Islet precursor cell (in vitro differentiated cells): ENCODE results near the gene CBFA2T3.
"Not testable (repeated sequence)": the region's sequence is repeated elsewhere in the genome, so short reads cannot be mapped to it uniquely, and the experiment has no call there.

Experiments used
- DNase-seq: peaks from one replicate; pipeline ENCODE4 v3.0.0-alpha.2; 2018

CBFA2T3 gene

DNA sequence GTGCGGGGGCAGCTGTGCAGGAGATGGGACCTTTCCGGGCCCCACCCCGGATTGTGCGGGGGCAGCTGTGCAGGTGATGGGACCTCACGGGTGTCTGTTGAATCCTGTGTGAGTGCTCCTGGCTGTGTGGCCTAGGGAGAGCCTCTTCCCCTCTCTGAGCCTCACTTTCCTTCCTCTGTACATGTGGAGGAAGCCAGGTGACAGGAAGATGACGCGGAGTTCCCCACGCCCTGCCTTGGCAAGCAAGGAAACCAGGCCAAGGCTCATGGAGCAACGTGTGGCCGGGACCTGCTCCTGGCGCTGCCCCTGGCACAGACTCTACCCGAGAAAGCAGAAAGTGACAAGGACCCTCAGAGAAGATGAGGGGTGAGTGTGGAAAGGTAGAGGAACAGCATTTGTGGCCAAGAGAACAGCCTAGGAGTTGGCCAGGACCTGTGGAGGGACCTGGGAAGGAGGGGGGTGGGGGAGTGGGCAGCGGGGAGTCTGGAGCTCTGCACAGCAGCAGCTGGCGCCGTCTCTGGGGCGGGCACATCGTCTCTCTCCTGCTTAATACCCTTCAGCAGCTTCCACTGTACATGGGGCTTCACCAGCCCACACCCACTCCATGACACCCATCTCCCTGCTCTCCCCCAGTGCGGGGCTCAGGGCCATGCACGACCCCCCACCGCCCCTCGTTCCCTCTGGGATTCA lies 72.2 kb downstream of the CBFA2T3 start:
- no peak for DNase-seq

DNA sequence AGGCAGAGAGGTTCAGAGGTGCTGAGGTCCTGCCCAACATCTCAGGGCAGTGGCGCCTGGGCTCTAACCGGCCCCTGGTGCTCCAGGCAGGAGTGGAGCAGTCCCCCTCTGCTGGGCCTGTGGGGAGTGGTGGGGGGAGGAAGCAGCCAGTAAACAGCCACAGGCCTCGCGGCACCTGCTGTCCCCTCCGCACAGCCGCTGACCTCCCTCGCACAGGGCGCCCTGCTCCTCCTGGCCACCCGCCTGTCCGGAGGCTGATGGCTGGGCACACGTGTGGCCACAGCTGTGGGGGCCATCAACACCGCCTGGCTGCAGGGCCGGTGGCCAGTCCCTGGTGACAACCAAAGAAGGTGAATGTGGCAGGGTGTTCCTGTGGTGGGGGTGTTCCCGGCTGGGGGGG lies 73.7 kb downstream of the CBFA2T3 start:
- no peak for DNase-seq

DNA sequence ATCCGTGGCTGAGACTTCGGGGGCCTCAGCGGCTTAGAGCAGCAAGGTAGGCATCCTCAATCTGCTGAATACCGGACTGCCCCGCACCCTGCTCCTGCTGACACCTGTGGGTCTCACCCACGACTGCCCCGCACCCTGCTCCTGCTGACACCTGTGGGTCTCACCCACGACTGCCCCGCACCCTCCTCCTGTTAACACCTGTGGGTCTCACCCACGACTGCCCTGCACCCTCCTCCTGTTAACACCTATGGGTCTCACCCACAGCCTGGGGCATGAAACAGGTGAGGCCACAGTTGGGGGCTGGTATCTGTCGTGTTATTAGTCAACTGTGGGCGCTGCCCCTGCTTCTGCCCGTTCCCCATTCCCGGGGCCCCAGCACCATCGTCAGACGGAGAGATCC lies 74.3 kb downstream of the CBFA2T3 start:
- DNase-seq, result no peak

DNA sequence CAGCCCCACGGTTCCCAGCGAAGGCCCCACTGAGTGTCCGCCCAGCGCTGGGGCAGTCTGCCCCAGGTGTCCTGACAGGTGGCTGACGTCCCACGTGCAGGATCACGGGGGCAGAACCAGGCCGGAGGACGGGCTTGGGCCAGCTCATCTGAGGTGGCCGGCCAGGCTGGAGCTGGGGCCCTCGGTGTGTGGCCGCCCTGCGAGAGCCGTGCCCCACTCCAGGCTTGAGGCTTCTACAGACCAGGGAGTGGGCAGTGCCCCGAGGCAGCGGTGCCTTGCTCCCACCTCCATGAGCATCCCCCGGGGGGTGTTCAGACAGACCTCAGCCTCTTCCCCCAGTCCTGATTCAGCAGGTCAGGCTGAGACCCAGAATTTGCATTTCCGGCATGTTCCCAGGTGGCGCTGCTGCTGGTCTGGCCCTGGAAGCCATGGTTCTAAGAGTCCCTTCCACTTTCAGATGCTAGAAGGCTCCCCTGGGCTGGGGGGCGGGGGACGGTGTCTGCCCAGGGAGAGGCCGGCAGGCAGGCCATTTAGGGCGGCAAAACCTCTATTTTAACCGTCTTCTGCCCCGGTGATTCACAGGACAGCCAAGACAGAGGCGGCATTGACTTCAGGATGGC lies 75.2 kb downstream of the CBFA2T3 start:
- no peak for DNase-seq

DNA sequence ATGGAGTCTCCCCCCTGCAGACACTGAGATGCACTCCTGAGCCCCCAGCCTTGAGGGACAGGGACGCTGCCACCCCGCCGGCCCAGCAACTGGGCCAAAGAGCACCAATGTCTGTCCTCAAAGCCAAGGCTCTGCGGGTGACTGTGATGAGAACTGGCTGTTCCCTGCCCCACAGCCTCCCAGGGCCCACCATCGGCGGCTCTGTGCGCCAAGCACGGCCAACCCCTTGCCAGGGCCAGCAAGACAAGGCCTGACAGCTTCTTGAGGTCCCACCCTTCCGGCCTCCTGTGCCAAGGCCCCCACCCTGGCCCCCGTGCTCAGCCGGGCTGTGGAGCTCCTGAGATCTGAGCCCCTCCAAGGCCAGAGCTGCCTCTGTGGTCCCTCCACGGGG lies 76.3 kb downstream of the CBFA2T3 start:
- DNase-seq, result no peak

DNA sequence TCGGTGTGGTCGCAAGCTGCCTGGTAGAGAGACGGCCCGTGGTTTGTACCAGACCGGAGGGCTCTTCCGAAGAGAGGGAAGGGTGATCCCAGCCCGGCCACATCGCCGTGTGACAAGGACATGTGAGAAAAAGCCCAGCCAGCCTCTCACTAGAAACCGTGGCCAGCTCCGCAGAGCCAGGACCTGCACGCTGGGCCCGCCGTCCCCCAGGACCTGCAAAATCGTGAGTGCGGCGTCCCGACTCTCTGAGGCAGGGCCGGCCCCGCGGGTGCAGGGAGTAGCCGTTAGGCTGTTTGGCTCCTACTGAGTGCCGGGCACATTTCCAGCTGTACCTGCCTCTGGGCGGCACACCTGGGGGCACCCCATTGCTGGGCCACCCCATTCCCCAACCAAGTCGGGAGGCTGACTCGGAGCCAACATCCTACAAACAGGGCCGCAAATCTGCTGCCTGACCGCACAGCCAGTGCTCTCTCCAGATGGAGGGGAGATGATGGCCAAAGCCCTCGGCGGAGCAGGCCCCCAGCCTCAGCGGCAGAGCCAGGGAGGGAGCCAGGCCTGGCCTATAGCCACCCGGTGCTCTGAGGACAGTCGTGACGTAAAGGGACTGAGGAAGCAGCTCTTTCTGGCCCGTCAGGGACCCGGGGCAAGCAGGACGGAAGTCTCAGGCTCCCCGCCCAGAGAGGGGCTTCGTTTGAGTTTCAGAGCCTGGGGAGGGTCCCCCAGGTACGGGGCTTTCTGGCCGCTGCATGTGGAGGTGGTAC lies 76.9 kb downstream of the CBFA2T3 start:
- no peak for DNase-seq

DNA sequence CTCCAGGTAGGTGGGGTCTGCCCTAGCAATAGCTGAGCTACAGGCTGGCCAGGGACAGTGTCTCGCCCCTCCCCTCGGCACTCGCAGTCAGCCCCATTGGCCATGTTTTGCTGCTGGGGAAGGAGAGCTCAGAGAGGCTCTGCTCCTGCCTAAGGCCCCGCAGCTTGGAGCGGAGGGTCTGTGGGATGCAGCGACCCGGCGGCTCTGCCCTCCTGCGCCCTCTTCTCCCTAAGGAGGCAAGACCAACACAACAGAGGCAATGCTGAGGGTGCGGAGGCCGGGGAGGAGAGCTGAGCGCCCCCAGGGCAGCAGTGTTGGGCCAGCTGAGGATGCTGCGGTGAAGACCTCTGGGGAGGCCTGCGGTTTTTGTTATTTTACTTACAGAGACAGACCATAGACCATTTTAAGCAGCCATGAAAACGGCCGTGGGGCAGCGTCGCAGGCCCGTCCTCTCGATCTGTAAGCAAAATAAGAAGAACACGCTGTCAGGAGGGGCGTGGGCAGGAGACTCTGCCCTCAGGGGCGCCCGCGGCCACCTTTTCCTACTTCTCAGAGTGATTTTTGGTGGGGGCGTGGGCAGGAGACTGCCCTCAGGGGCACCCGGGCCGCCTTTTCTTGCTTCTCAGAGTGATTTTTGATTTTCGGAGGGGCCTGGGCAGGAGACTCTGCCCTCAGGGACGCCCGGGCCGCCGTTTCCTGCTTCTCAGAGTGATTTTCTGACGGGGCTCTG lies 79.1 kb downstream of the CBFA2T3 start:
- DNase-seq, result no peak

DNA sequence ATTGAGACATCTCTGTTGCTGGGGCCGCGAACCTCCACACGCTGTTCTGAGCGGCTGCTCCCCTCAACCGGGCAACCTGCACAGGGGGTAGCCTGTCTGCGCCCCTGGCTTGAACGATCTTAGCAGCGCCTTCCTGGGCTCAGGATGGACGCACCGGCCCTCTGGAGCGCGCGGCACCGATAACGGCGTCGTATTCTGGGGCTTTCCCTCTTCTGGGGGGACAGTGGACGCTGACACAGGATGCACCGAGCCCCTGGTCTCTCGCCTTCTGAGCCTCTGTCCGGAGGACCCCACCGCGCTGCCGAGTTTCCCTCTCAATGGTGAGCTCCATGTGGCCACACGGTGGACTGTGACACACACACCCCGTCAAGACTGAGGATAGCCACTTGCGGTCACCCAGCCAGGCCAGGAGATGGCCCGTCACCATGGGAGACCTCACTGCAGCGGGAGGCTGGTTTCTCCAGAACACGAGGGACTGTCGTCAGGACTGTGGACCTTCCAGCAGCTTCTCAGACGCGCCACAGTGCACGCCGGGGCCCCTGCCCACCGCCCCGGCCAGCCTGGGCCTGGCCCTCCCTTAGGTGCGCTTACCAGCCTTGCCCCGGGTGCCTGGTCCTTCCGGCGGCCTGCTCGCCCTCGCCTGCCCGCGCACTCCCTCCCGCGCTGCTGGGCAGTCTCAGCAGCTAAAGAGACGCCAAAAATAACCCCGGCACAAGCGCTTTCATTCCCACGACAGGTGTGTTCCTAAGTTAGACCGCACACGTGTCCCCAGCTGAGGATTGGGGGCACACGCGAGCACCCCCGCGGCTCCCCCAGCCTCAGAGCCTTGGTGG lies 80.6 kb downstream of the CBFA2T3 start:
- no peak for DNase-seq

DNA sequence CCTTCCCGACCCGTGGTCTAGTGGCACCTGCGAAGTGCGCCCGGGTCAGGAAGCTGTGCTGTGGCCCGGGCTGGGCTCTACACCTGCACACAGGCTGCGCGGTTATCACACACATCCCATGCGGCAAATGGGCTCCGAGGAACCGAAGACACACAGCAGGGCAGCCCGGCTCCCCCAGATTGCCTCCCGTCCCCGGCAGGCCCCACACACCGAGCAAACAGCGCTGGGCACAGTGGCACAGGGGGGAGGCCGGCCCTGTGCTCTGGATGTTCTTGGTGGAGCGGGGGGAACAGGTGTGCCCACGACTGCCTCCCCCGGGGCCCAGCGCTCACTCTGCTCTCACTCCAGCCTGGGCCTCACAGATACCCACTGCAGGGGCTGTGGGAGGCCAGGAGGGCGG lies 81.7 kb downstream of the CBFA2T3 start:
- DNase-seq, result no peak

DNA sequence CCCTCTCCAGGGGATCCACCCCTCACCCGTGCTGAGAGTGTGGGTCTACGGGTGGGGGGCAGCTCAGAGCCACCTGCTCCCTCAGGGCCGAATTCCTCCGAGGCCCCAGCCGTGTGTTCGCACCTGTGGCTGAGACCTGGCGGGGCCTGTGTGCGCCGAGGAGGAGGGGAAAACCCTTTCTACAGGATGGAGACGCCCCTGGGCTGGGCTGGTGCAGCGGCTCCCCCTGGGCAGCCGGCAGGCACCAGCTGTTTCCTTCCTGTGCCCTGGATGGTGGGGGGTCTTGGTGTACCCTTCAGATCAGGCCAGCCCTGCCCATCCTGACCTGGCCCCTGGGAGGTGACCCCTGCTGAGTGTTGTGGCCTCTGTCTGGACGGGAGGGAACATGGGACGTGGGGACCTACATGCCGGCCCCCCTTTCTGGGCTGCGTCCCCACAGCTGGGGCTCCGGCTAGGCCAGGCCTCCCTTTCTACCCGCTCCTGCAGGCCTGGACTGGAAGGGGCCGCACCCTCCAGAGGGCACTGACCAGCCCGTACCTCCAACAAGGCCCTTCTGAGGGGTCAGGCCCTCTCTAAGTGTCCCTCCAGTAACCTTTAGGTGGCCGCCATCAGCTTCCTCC lies 82.2 kb downstream of the CBFA2T3 start:
- DNase-seq, result no peak

DNA sequence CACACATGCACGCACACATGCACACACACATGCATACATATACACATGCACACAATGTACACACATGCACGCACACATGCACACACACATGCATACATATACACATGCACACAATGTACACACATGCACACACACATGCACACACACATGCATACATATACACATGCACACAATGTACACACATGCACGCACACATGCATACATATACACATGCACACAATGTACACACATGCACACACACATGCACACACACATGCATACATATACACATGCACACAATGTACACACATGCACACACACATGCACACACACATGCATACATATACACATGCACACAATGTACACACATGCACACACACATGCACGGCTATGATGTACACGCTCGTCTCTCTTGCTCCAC lies 82.7 kb downstream of the CBFA2T3 start:
- not testable (repeated sequence) for DNase-seq

DNA sequence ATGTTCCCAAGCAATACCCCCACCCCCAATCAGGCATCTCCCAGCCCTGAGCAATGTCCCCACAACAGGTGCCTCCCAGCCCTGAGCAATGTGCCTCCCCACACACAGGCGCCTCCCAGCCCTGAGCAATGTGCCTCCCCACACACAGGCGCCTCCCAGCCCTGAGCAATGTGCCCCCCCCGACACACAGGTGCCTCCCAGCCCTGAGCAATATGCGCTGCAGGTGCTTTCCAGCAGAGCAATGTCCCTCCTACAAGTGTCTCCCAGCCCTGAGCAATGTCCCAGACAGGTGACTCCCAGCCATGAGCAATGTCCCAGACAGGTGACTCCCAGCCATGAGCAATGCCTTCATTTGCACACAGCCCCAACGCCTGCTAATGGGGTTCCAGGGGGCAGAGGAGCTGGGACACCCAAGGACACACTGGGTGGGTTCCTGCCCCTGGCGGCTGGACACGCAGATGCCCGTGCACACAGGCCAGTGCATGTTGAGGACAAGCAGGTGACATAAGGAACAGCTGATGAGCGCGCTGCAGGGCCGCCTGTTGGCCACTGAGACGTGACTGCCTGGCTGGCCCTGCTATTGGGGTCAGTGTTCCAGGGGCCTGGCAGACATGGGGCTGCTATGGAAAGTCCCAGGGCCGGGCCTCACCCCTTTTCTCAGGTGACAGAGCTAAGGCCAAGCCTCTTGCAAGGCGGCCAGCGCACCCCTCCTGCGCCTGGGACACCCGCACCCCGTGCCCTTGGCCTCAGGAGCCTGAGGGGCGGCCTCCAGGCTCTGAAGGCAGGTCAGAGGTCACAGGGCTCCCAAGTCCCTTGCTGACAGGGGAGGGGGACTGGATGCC lies 83.7 kb downstream of the CBFA2T3 start:
- no peak for DNase-seq

DNA sequence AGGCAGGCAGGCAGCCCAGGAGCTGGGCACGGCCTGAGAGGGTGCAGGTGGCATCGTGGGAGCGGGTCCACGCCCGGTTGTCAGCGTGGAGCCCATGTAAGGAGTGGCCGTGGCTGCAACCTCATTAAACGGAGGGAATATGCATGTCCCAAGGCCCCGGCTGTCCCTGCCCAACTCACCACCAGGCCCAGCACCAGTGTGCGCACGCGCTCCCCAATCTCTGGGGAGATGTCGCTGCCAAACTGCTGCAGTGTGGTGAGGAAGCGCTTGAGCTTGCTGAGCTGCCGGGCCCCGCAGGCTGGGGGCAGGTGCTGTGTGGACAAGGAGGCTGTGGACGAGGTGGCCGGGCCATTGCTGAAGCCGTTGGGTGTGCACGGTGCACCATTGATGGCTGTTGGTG lies 84.9 kb downstream of the CBFA2T3 start:
- DNase-seq, result no peak

DNA sequence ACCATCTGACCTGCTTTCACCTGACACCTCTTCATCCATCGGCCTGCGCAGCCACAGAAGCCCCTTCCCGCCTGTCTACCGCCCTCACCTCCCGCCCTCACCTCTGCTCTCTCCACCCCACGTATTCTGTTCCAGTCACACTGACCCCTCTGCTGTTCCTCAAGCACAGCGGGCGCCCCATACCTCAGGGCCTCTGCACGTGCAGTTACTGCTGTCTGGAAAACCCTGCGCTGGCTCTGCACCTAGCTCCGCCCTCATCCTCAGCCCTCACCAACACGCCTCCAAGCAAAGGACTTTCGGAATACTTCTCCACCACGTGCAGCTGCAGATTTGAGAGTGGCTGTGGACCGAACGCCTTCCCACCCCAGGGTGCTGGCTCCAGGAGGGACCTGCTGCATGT lies 85.9 kb downstream of the CBFA2T3 start:
- no peak for DNase-seq

DNA sequence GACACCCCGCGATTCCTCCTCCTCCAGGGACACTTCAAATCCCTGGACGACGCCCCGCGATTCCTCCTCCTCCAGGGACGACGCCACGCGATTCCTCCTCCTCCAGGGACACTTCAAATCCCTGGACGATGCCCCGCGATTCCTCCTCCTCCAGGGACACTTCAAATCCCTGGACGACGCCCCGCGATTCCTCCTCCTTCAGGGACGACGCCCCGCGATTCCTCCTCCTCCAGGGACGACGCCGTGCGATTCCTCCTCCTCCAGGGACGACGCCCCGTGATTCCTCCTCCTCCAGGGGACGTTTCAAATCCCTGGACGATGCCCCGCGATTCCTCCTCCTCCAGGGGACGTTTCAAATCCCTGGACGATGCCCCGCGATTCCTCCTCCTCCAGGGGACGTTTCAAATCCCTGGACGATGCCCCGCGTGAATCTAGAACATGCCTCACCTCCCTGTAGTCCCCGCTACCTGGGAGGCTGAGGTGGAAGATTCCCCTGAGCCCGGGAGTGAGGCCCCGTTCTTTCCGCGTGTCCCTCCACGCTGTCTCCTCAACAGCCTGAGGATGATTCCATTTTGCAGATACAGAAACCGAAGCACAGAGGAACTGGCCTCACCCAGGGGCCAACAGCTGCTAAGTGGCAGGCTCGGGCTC lies 87.2 kb downstream of the CBFA2T3 start:
- DNase-seq, result not testable (repeated sequence)

DNA sequence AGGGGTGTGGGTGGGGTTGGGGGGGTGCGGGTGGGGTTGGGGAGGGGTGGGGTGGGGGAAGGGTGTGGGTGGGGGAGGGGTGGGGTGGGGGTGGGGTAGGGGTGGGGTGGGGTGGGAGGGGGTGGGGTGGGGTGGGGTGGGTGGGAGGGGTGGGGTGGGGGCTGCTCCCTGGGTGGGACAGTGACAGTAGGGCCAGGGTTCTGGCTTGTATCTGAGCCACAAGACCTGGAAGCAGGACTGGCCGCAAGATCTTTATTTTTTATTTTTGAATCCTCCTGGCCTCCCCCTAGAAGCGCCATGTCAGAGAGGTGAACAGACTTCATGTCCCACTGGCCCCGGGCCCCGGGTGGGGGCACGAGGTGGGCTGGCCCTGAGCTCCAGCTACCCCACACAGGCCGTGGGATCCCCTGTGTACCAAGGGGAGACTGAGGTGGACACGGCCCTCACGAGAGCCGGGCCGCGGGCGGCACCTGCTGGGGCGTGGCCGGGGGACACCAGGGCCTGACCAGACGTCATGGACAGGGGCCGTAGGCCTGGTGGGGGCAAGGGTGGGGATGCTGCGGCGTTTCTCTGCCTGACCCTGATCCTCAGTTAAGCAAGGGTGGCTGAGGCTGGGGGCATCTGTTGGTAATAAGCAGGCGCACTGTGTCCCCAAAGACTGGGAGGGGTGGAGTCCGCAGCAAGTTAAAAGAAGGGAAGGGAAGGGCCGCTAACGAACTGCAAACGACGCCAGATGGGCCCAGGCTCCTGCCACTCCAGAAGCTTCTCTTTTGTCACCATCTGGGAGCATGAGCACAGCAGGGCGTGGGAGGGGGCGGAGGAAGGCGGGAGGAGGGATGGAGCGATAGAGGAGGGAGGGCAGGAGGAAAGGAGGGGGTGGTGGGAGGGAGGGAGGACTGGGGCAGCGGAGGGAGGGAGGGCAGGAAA lies 88.3 kb downstream of the CBFA2T3 start:
- no peak for DNase-seq

DNA sequence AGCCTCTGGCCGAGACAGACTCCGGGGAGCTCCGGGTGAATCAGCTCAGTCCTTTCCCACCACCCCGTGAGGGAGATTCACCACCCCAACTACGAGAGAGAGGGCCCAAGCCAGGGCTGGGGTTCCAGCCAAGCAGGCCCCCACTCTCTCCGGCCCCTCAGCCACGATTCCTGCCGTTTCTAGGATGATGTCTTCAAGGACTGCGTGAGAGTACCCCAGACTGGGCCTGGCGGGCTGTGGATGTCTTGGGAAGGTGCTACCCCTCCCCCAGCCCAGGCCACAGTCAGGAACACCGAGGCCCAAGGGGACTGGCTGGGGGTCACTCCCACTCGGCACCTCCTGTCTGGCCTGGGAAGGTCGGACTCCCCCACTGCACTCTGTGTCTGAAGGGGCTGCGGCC lies 89.0 kb downstream of the CBFA2T3 start:
- no peak for DNase-seq

DNA sequence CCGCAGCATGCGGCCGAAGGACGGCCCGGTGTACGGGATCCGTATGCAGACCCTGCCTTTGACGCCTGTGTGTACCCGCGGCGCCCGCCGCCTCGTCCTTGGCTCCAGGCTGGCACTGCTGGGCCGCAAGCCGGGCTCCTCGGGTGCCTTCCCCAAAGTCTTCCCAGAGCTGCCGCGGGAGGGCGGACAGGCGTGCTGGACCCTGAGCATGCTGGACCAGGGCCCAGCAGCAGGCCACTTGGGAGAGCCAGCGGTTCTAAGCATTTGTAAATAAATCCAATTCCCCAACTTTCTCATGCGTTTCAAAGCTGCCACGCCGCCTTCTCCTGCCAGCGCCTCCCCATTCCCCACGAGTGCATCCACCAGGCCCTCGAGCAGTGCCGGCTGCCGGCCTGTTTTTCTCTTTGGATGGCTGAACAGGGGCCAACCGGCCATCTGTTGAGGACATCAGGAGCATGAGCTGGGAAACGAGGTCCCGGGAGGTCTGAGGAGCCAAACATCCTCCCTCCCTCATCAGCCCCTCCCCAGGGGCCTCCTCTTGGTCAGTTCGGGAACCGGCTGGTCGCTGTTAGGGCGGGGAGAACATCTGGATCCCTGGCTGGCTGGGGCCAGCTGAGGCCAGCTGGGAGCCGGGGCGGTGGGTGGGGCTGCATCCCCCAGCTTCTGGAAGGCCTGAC lies 90.0 kb downstream of the CBFA2T3 start:
- no peak for DNase-seq

DNA sequence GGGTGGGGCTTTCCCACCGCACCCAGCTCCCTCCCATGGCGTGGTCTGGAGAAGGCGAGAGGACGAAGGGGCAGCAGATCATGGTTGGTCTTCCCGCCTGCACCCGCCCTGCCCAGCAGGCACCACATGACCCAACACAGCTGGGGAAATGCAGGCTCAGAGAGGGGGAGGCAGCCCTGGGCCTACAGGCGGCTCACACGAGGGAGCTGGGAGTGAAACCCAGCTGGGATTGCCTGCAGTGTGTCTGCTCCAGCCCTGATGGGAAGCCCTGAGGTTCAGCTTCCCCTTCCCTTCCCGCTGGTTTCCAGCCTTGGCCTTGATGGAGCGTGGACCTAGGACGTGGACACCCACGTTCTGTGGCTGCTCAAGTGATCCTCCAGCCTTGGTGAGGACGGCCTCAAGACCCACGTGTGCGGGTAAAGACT lies 90.6 kb downstream of the CBFA2T3 start:
- DNase-seq, result no peak
